ENCODE results near the gene C11orf24. TPM values are rescaled to one million over a fixed set of nuclear protein-coding genes. Genes with fewer than 3 reads are reported as not detected.

The C11orf24 gene
- total and polyA plus RNA-seq, 9 of the 15 experiments (the other 6 are each of a cell fraction or from before 2014, with no cell fraction given) = 2.0 to 65.2 (median 32.5) TPM

- TF ChIP-seq AFF1 (IDR thresholded peaks at IDR 0.05; ENCODE audit: low read depth in 1 of 2, partially characterized antibody in 2 of 2) (peak; percentile 28 to 60), AFF4 (CRISPR knock-in tag; IDR thresholded peaks at IDR 0.05) (peak; percentile 79; the same call in 1 of the 2 replicates), PCBP2 (IDR thresholded peaks at IDR 0.05; ENCODE audit: low read depth, low read length, poor library complexity, severe bottlenecking) (no peak), RBM34 (IDR thresholded peaks at IDR 0.05; ENCODE audit: borderline replicate concordance, insufficient read depth, low read length) (peak; percentile 36; the same call in 1 of the 2 replicates), CREM (IDR thresholded peaks at IDR 0.05; ENCODE audit: low read depth) (peak; percentile 97), HMGXB4 (CRISPR knock-in tag; IDR thresholded peaks at IDR 0.05) (peak; percentile 55; the same call in 1 of the 2 replicates), MLLT1 (IDR thresholded peaks at IDR 0.05) (peak in 1 of 2 experiments; percentile 48; a peak in 1 of 4 replicates), ZNF395 (CRISPR knock-in tag; IDR thresholded peaks at IDR 0.05) (peak; percentile 40; the same call in 1 of the 2 replicates), MEF2D (tag; conservative IDR thresholded peaks at IDR 0.05; ENCODE audit: low read depth) (peak; percentile 85), DLX4 (CRISPR knock-in tag; IDR thresholded peaks at IDR 0.05) (no peak), CEBPB (tag; IDR thresholded peaks at IDR 0.05) (no peak)
Measured at GRCh38 chr11:68271781-68272608, at the start of gene C11orf24 (continued).
